ENCODE measurements around the gene RGR.
A peak's percentile ranks its signal among the peaks of the same experiment; 100 is the strongest.

Gene RGR

DNA sequence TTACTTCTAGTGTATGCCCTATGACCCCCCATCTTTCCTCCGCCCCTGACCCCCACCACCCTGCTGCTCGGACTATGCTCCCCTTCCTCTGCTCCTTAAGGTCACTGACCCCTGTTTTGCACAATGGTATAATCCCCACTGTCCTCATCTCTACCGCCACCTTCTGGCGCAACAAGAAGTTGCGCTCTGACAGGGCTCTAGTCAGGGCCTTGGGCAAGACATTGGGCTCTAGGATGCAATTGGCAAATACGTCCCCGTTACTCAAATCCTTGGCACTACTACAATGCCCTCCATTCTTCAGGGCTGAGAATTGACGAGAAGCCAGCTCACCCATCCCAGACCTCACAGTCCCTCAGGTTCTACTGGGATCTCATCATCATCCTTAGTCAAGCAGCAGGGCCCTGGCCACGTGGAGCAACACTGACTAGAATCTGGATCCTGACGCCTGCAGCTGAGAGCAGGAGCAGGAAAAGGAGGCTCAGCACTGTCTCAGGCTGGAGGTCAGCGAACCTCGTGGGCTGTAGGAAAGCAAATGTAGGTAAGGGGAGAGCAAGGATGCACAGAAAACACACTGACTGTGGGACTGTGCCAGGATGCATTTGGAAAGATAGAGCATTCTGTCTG, 30.1 kb upstream of the RGR start:
- TF ChIP-seq, protein P1, sequence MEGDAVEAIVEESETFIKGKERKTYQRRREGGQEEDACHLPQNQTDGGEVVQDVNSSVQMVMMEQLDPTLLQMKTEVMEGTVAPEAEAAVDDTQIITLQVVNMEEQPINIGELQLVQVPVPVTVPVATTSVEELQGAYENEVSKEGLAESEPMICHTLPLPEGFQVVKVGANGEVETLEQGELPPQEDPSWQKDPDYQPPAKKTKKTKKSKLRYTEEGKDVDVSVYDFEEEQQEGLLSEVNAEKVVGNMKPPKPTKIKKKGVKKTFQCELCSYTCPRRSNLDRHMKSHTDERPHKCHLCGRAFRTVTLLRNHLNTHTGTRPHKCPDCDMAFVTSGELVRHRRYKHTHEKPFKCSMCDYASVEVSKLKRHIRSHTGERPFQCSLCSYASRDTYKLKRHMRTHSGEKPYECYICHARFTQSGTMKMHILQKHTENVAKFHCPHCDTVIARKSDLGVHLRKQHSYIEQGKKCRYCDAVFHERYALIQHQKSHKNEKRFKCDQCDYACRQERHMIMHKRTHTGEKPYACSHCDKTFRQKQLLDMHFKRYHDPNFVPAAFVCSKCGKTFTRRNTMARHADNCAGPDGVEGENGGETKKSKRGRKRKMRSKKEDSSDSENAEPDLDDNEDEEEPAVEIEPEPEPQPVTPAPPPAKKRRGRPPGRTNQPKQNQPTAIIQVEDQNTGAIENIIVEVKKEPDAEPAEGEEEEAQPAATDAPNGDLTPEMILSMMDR (conservative IDR thresholded peaks at IDR 0.05; ENCODE audit: low read depth, low read length) = peak; percentile 54
- peak; percentile 9 for DNase-seq (ENCODE audit: low read depth)
- no peak overlapping the region for H3K4me3 ChIP-seq (ENCODE audit: low read depth, low read length)

DNA sequence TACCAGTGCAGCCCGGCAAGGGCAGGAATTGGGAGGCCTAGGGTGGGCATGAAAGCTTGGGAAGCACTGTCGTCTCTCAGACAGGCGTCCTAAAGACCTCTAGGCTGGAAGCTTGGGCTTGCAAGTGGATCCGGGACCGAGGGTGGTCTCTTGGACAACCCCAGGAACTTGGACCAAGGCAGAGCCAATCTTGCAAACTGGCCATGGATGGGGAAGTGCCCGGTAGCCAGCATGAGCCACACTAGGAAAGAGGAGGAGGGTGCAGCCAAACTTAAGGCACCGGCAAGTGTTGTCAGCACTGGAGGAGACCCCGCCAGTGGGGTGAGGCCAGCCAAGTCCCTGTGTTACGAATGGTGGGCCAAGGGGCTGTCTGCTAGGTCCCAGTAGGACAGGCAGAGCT, 28.0 kb upstream of the RGR start:
- TF ChIP-seq, protein P1 (conservative IDR thresholded peaks at IDR 0.05; ENCODE audit: low read depth, low read length) = no peak
- no peak overlapping the region for H3K4me3 ChIP-seq (ENCODE audit: low read depth, low read length)
- DNase-seq (ENCODE audit: low read depth) = no peak

DNA sequence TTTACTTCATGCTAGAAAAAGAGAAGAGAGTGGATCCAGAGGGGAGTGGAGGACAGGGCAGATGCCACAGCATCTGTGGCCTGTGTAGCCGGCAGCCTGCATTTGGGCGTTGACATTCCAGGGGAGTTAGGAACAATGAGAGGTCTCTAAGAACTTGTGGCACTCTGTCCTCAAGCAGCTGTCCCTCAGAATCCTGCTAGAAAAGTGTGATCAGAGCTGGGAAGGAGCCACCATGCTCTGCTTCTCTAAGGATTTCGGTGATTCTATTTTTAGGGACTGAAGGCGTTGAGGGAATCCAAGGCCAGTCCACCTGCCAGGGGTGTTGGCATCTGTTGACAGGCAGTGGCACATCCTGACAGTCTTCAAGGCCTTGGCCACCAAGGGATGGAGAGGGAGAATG, 27.1 kb upstream of the RGR start:
- H3K4me3 ChIP-seq (ENCODE audit: low read depth, low read length) = no peak overlapping the region
- TF ChIP-seq, protein P1 (conservative IDR thresholded peaks at IDR 0.05; ENCODE audit: low read depth, low read length) = no peak
- no peak for DNase-seq (ENCODE audit: low read depth)

DNA sequence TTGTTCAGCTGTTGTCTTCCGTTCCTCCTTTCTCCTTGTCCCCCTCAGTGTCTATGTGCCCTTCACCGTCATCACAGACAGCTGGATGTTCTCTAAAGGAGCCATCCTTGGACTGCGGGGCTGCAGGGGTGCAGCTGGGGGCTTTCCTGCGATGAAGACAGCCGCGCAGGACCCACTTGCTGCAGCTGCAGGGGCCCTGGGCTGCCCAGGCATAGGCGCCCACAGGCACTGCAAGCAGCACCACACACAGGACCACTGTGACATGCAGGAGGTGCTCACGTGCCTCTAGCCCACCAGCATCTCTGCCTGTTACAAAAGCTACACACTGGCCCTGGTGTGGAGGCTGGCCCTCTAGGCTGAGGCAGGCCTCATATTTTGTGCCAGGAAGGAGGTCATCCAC, 22.9 kb upstream of the RGR start:
- no peak overlapping the region for H3K4me3 ChIP-seq (ENCODE audit: low read depth, low read length)
- TF ChIP-seq, protein P1 (conservative IDR thresholded peaks at IDR 0.05; ENCODE audit: low read depth, low read length) = no peak
- no peak for DNase-seq (ENCODE audit: low read depth)

DNA sequence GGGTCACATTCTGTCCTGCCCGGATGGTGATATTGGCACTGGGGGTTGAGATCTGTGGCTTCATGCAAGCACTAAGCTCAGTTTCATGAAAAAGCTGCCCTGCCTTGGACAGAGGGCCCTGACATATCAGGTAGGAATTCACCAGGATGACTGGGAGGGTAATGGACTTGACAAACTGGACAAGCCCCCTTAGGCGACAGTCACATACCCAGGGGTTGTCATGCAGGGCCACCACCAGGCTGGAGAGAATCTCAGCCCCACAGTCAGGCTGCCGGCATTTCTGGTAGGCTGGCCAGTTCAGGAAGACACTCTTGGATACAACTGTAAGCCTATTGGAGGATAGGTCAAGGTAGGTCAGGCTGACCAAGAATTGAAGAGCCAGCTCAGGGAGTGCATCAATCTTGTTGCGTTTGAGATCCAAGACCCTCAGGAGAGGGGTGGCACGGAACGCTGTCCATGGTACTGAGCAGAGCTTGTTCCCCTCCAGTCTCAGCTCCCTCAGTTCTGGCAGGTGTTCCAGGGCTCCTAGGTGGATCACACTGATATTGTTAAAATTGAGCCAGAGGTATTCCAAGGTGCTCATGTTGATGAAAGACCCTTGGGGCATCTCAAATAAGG, 20.3 kb upstream of the RGR start:
- no peak for DNase-seq (ENCODE audit: low read depth)
- TF ChIP-seq, protein P1 (conservative IDR thresholded peaks at IDR 0.05; ENCODE audit: low read depth, low read length) = no peak
- H3K4me3 ChIP-seq (ENCODE audit: low read depth, low read length) = no peak overlapping the region

DNA sequence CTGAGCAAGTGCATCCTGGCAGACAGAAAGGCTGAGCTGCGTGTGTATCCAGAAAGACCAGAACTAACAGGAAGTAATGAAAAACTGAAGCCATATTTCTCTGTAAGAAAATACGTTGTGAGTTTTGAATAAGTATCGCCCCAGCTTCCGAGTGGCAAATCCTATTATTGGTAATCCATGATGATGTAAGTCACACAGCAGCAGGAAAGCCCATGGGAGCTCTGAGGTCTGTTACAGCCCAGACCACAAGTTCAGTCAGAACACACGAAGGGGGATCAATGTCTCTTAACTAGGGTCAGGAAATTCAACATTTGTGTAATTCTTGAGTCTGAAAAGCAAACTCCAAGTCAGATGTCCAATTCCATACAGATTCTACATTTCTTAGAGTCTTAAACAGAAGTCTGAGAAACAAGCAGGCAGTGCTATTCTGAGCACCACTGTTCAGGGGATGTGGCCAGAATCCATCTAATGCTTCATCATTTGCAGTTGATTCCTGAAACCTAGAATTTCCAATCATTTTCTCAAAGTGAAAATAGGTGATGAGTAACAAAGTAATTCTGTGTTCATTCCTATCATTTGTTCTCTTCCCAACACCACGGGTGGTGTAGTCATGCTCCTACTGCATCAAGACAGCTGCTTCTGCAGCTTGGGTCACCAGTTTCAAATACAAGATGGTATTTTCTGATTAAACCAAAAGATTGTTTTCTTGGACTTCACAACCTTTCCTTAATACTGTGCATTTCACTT, 19.3 kb upstream of the RGR start, which contains the start of gene LRIT2:
Gene LRIT2, minus strand, starts transcription at position 118 of the 747 bp plus-strand sequence. Its CDS starts 24 bp downstream, at position 94.
- DNase-seq (ENCODE audit: low read depth) = no peak
- TF ChIP-seq, protein P1 (conservative IDR thresholded peaks at IDR 0.05; ENCODE audit: low read depth, low read length) = no peak
- H3K4me3 ChIP-seq (ENCODE audit: low read depth, low read length) = no peak within 1 kb of the TSS
